Measurements from ENCODE around the gene FGD6. TPM values are rescaled to one million over a fixed set of nuclear protein-coding genes. Genes with fewer than 3 reads are reported as not detected.
A peak's percentile ranks its signal among the peaks of the same experiment; 100 is the strongest.

The FGD6 gene
- total and polyA plus RNA-seq, 8 donors: 1.4 to 24.3 (median 9.2) TPM

- Histone ChIP-seq H3K27ac (no peak overlapping the region), H3K4me1 (no peaks in the 10 kb centered on the region), H3K36me3 (no peaks in the 10 kb centered on the region), H3K9me3 (no peaks in the 10 kb centered on the region), H3K27me3 (no peaks in the 10 kb centered on the region), H3K4me3 (no peak overlapping the region)
- no peak for DNase-seq
- FAIRE-seq: no peak
- WGBS, 2 donors: 94 to 95% methylated on average over 7 of the region's 7 CpGs
- no peak for ATAC-seq
- no peak for TF ChIP-seq CTCF (IDR thresholded peaks at IDR 0.05)
- intact Hi-C loops (cut with DNase I): loop anchor here in 1 of 3 donors (5.0 kb wide), 1 partner anchor 83 kb away; no protein-coding TSS in a partner anchor
Observed at GRCh38 chr12:95124106-95124505, 93.2 kb downstream of the FGD6 start.

GRCh38 chr12:95118788-95119179 is 98.5 kb downstream of the FGD6 start:
- no peaks in the 10 kb centered on the region for H3K36me3 ChIP-seq
- no peaks in the 10 kb centered on the region for H3K9me3 ChIP-seq
- no peaks in the 10 kb centered on the region for H3K27me3 ChIP-seq
- intact Hi-C loops (cut with DNase I): loop anchor here in 2 of 3 donors (5.0 to 10.0 kb wide), 4 partner anchors 106 to 416 kb away; no protein-coding TSS in a partner anchor
- no peak for TF ChIP-seq CTCF (IDR thresholded peaks at IDR 0.05)
- no peak for DNase-seq
- 89 to 93% methylated on average over 3 of the region's 3 CpGs for WGBS, 2 donors
- FAIRE-seq: no peak
- H3K27ac ChIP-seq: peak overlapping the region in 2 of 4 donors; percentile 55 to 64
- ATAC-seq: no peak
- no peak overlapping the region for H3K4me3 ChIP-seq
- no peaks in the 10 kb centered on the region for H3K4me1 ChIP-seq

- no peaks in the 10 kb centered on the region for H3K4me1 ChIP-seq
- FAIRE-seq: no peak
- peak overlapping the region in 2 of 4 donors; percentile 55 to 64 for H3K27ac ChIP-seq
- peak; percentile 29 to 71 (median 70) for ATAC-seq
- no peak for TF ChIP-seq CTCF (IDR thresholded peaks at IDR 0.05)
- intact Hi-C loops (cut with DNase I): loop anchor here in 2 of 3 donors (5.0 to 10.0 kb wide), 4 partner anchors 107 to 417 kb away; no protein-coding TSS in a partner anchor
- WGBS, 2 donors: 43 to 47% methylated on average over 4 of the region's 4 CpGs
- H3K27me3 ChIP-seq: no peaks in the 10 kb centered on the region
- peak in 1 of 6 donors; percentile 19 for DNase-seq
- no peak overlapping the region for H3K4me3 ChIP-seq
- H3K9me3 ChIP-seq: no peaks in the 10 kb centered on the region
- no peaks in the 10 kb centered on the region for H3K36me3 ChIP-seq
Observed at GRCh38 chr12:95118138-95118787, 99.0 kb downstream of the FGD6 start.

GRCh38 chr12:95117178-95117599 is 100.1 kb downstream of the FGD6 start:
- no peaks in the 10 kb centered on the region for H3K27me3 ChIP-seq
- FAIRE-seq: peak; percentile 96
- H3K36me3 ChIP-seq: peaks cover 0 to 8% (median 0%) of the 10 kb centered on the region in 3 donors
- no peak overlapping the region for H3K4me3 ChIP-seq
- 15% methylated on average over 2 of the region's 2 CpGs for WGBS, 2 donors
- peak; percentile 86 to 95 (median 92) for ATAC-seq
- peak overlapping the region in 2 of 4 donors; percentile 20 to 64 for H3K27ac ChIP-seq
- peak; percentile 35 to 69 (median 65) for TF ChIP-seq CTCF (IDR thresholded peaks at IDR 0.05)
- intact Hi-C loops (cut with DNase I): loop anchor here in 2 of 3 donors (5.0 to 10.0 kb wide), 4 partner anchors 108 to 418 kb away; no protein-coding TSS in a partner anchor
- peak in 4 of 6 donors; percentile 33 to 73 (median 60) for DNase-seq
- H3K9me3 ChIP-seq: no peaks in the 10 kb centered on the region
- no peaks in the 10 kb centered on the region for H3K4me1 ChIP-seq

- TF ChIP-seq CTCF (IDR thresholded peaks at IDR 0.05): no peak
- intact Hi-C loops (cut with DNase I): loop anchor here in 2 of 3 donors (5.0 to 10.0 kb wide), 4 partner anchors 108 to 418 kb away; no protein-coding TSS in a partner anchor
- FAIRE-seq (no peak), ATAC-seq (peak; percentile 44 to 62 (median 56)), DNase-seq (no peak)
- no peak overlapping the region for H3K4me3 ChIP-seq
- H3K9me3 ChIP-seq: no peaks in the 10 kb centered on the region
- H3K36me3 ChIP-seq: peaks cover 0 to 9% (median 0%) of the 10 kb centered on the region in 3 donors
- H3K4me1 ChIP-seq: no peaks in the 10 kb centered on the region
- no peaks in the 10 kb centered on the region for H3K27me3 ChIP-seq
- WGBS, 2 donors: 39 to 49% methylated on average over 3 of the region's 3 CpGs
- H3K27ac ChIP-seq: peak overlapping the region in 2 of 4 donors; percentile 14 to 20
Observed at GRCh38 chr12:95116773-95117172, 100.5 kb downstream of the FGD6 start.

Measured in pancreas (tissue), 10 donors.